ENCODE results near the gene SLC11A1.

Gene SLC11A1

DNA sequence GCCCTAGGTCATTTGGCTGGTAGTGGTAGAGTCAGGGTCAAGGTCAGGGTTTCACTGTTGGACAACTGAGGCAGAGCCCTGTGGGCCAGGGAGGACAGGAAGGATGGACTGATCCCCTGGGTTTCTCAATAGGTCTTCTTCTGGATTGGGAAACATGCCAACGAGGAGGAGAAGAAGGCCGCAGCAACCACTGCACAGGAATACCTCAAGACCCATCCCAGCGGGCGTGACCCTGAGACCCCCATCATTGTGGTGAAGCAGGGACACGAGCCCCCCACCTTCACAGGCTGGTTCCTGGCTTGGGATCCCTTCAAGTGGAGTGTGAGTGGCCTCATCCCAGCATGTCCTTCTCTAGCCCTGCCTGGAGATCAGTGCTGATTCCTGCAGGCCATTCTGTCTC lies 54.9 kb downstream of the SLC11A1 start:
- in situ Hi-C loops (cut with HindIII; ENCODE audit: low pct_ligation_motif_present, low sequenced_read_pairs) = no loop called here
- Histone ChIP-seq H3K27ac (no peak overlapping the region), H3K36me3 (replicated peaks) (no peaks in the 10 kb centered on the region), H3K27me3 (replicated peaks) (no peaks in the 10 kb centered on the region), H3K4me3 (ENCODE audit: low read depth, low read length) (no peak overlapping the region)
- TF ChIP-seq CTCF (IDR thresholded peaks at IDR 0.05; ENCODE audit: low read depth, low read length, missing control alignments) = no peak
- no peak for DNase-seq

GRCh38 chr2:218437969-218438368 lies 55.9 kb downstream of the SLC11A1 start:
- H3K4me3 ChIP-seq (ENCODE audit: low read depth, low read length) = no peak overlapping the region

DNA sequence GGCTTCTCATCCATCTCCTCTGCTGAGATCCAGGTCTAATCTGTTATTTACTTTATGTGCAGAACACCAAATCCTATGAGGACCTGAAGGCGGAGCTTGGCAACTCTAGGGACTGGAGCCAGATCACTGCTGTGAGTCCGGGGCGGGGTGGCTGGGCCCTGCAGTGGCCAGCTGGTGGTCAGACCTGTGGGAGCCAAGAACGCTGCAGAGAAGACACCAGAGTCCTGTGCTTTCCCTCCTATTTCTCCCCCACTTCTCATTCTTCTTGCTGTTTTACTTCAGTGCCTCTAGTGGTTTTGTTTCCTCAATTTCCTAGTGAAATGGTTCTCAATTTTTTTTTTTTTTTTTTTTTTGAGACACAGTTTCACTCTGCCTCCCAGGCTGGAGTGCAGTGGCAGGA lies 56.5 kb downstream of the SLC11A1 start:
- no peak for TF ChIP-seq CTCF (IDR thresholded peaks at IDR 0.05; ENCODE audit: low read depth, low read length, missing control alignments)
- in situ Hi-C loops (cut with HindIII; ENCODE audit: low pct_ligation_motif_present, low sequenced_read_pairs) = no loop called here
- no peak for DNase-seq

More at GRCh38 chr2:218437969-218438368, 55.9 kb downstream of the SLC11A1 start:
- in situ Hi-C loops (cut with HindIII; ENCODE audit: low pct_ligation_motif_present, low sequenced_read_pairs) = no loop called here
- Histone ChIP-seq H3K27me3 (replicated peaks) (no peaks in the 10 kb centered on the region), H3K36me3 (replicated peaks) (no peaks in the 10 kb centered on the region), H3K27ac (no peak overlapping the region)
- no peak for DNase-seq
- no peak for TF ChIP-seq CTCF (IDR thresholded peaks at IDR 0.05; ENCODE audit: low read depth, low read length, missing control alignments)

DNA sequence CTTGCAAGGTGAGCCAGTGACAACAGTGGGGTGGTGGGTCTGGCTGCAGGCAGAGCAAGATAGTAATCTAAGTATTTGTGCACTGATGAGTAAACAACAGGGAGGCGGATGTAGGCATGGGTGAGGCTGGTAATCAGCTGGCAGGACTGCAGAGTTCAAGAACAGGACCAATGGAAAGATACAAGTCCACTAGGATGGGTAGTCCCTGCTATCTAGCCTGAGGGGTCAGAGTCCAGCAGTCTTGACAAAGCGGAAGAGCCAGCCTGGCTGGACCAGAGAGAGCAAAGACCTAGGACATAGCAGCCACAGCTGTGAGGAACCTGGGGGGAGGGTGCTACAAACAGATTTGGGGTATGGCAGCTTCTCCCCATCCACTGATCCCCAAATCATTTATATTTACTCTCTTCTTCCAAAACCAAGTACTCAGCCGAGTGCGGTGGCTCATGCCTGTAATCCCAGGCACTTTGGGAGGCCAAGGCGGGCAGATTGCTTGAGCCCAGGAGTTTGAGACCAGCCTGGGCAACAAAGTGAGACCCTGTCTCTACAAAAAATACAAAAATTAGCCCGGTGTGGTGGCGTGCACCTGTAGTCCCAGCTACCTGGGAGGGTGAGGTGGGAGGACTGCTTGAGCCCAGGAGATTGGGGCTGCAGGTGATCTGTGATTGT lies 62.8 kb downstream of the SLC11A1 start:
- Histone ChIP-seq H3K27me3 (replicated peaks) (no peaks in the 10 kb centered on the region), H3K4me3 (ENCODE audit: low read depth, low read length) (no peak overlapping the region), H3K27ac (no peak overlapping the region), H3K36me3 (replicated peaks) (no peaks in the 10 kb centered on the region)
- no peak for TF ChIP-seq CTCF (IDR thresholded peaks at IDR 0.05; ENCODE audit: low read depth, low read length, missing control alignments)
- in situ Hi-C loops (cut with HindIII; ENCODE audit: low pct_ligation_motif_present, low sequenced_read_pairs) = no loop called here
- no peak for DNase-seq

More for the DNA sequence above, 56.5 kb downstream of the SLC11A1 start:
- H3K4me3 ChIP-seq (ENCODE audit: low read depth, low read length) = no peak overlapping the region
- H3K36me3 ChIP-seq (replicated peaks) = no peaks in the 10 kb centered on the region
- H3K27me3 ChIP-seq (replicated peaks) = no peaks in the 10 kb centered on the region
- no peak overlapping the region for H3K27ac ChIP-seq

DNA sequence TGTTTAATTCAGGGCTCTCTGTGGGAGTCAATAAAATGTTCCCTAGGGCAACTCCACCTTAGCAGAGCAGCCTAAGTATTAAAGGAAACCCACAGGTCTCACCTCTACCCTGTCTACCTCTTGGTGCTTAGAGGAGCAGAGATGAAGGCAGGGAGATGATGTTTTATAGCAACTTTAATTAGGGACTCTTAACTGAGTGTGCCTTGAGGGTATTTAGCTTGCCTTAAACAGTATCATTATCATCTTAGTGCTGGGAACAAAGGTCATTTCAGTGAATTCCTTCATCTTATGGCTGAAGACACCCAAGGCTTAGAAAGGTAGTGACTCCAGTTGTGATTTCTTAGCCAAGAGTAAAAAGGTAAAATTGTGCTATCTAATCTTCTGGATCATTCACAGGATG lies 63.5 kb downstream of the SLC11A1 start:
- Histone ChIP-seq H3K4me3 (ENCODE audit: low read depth, low read length) (no peak overlapping the region), H3K27ac (no peak overlapping the region), H3K36me3 (replicated peaks) (no peaks in the 10 kb centered on the region), H3K27me3 (replicated peaks) (no peaks in the 10 kb centered on the region)
- no peak for TF ChIP-seq CTCF (IDR thresholded peaks at IDR 0.05; ENCODE audit: low read depth, low read length, missing control alignments)
- no peak for DNase-seq
- in situ Hi-C loops (cut with HindIII; ENCODE audit: low pct_ligation_motif_present, low sequenced_read_pairs) = no loop called here

Measured in brain microvascular endothelial cell (primary cell).